Measurements from ENCODE around the gene DLGAP4.

The DLGAP4 gene, protein sequence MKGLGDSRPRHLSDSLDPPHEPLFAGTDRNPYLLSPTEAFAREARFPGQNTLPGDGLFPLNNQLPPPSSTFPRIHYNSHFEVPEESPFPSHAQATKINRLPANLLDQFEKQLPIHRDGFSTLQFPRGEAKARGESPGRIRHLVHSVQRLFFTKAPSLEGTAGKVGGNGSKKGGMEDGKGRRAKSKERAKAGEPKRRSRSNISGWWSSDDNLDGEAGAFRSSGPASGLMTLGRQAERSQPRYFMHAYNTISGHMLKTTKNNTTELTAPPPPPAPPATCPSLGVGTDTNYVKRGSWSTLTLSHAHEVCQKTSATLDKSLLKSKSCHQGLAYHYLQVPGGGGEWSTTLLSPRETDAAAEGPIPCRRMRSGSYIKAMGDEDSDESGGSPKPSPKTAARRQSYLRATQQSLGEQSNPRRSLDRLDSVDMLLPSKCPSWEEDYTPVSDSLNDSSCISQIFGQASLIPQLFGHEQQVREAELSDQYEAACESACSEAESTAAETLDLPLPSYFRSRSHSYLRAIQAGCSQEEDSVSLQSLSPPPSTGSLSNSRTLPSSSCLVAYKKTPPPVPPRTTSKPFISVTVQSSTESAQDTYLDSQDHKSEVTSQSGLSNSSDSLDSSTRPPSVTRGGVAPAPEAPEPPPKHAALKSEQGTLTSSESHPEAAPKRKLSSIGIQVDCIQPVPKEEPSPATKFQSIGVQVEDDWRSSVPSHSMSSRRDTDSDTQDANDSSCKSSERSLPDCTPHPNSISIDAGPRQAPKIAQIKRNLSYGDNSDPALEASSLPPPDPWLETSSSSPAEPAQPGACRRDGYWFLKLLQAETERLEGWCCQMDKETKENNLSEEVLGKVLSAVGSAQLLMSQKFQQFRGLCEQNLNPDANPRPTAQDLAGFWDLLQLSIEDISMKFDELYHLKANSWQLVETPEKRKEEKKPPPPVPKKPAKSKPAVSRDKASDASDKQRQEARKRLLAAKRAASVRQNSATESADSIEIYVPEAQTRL

DNA sequence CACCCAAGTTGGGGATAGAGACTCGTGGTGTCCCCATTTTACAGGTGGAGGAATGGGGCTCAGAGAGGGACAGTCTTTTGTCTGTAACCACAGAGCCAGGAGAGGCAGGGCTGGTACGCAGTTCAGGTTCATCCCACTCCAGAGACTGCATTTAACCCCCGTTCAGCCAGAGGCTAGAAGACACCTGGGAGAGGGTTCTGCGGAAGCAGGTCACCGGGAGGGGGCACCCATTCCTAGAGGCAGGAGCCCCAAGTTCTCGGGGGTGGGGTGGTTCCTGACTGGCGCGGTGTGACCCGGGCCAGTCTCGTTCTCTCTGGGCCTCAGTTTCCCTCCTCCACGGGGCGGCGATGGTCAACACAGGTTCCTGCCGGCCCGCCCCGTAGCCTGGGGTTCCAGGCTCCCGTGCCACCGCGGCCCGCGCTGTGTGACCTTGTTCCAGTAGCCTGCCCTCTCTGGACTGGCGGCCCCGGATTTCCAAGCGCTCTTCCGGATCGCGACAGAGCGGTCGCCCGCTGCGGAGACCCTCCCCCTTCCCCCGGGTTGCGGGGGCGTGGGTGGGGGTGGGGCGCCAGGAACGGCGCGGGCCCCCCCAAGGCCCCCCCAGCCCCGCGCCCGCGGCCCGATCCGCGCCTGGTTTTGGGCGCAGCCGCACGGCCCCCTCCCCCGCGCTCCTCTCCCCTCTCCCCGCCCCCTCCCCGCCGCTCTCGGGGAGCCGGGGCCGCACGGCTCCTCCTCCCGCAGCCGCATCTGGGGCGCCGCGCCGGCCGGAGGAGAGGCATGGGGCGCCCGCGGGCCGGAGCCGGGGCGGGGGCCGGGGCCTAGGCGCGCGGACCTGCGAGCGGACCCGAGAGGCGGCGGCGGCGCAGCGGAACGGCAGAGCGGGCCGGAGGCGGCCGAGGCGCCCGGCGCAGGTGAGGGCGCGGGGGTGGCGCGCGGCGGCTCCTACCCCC lies at the start of gene DLGAP4:
Gene DLGAP4 (plus strand): TSS at position 738 of the 950 bp plus-strand sequence. CDS start 125,379 bp downstream, outside the sequence.
- no peak for DNase-seq (ENCODE audit: low read depth)

DNA sequence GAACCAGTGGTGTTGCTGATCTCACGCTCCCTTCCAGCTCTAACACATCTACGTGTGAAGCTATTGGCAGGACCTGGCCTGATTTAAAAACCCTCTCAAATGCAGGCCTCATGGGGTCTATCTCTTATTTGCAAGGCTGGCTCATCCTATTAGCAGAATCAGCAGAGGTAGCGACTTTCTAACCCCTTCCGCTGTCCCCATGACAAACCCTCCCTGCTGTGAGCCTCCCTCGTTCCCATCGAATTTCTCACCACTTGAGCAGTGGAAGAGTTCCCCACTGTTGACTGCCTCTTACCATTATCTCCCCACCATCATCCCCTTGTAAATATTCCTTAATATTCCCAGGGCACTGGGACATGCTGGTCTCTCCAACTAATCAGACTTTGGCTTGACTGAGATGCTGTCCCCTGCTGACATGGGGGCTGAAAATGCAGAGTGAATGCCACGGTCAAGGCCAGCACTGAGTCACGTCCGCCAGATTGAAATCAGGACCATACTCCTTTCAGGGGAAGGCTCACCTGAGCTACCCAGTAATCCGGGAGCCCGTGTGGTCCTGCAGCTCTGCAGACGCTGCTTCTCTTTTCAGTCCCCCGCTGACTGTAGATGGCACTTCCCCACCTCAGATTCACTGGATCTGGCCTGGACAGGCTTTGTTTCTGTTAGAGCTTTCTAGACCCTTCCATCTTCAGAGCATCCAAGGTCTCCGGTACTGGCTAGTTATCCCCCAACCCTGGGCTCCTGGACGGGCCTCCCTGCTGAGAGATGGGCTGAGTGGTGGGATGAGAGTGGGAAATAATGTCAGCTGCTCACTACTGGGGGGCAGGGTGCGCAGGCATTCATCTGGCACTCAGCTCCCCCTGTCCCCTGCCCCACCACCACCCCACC lies 46.7 kb upstream of the DLGAP4 start:
- DNase-seq (ENCODE audit: low read depth): no peak

DNA sequence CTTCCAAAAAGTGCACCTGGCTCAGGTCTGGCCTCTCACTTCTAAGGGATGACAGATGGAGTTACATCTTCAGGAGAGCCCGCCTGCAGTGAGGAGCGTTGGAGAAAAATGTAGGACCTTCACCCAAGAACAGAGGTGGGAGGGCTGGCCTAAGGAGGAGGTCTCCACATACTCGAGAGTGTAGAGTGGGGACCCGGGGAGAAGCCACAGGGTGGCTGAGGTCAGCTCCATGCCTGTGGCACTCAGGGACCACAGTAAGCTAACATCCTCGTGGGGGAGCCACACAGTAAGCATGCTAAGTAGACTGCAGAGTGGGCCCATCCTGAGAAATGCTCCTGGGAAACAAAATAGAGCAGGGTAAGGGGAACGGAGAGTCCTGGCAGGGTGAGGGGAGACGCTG lies 45.8 kb upstream of the DLGAP4 start:
- DNase-seq (ENCODE audit: low read depth): no peak

DNA sequence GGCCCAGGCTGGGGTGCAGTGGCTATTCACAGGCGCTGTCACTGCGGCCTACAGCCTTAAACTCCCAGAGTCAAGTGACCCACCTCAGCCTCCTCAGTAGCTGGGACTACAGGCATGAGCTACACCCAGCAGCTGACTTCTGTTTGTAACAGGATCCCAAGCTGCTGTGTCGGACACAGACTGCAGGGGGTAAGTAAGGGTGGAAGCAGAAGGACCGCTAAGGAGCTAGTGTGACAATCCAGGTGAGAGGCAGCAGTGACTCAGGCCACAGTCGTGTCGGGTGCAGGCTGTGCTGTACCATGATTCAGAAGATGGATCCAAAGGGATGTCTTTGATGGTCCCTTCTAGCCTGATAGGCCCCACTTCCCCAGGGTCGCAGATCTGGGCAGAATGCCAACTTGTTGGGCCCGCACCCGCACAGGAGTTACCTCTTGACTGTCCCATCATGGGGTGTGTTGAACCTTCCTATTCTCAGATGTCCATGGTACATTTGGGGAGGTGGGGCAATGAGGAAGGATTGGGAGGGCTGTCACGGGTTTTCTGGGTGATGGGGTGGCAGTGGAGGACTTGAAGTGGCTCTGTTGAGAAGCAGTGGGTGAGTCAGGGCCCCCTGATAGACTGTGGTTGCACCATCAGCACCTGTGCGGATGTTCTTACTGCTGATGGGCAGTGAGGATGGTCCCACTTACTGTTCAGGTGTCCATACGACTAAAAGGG lies 44.6 kb upstream of the DLGAP4 start:
- DNase-seq (ENCODE audit: low read depth): no peak

DNA sequence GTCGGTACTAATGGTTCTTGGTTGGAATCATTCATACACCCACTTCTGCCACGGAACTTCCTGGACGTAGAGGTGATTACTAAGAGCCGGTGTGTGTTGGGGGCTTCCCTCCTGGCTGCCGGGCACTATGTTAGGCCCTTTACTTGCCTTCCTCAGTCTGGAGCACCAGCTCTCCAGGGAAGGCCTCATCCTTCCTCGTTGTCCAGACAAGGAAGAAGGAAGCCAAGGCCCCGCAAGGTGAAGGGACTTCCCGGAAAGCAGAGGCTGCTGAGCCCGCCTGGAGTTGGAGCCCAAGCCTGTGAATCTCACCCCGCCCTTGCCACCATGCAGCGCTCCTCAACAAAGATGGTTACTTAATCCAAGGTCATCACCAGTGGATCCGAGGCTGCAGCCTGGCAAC lies 43.7 kb upstream of the DLGAP4 start:
- DNase-seq (ENCODE audit: low read depth): no peak

DNA sequence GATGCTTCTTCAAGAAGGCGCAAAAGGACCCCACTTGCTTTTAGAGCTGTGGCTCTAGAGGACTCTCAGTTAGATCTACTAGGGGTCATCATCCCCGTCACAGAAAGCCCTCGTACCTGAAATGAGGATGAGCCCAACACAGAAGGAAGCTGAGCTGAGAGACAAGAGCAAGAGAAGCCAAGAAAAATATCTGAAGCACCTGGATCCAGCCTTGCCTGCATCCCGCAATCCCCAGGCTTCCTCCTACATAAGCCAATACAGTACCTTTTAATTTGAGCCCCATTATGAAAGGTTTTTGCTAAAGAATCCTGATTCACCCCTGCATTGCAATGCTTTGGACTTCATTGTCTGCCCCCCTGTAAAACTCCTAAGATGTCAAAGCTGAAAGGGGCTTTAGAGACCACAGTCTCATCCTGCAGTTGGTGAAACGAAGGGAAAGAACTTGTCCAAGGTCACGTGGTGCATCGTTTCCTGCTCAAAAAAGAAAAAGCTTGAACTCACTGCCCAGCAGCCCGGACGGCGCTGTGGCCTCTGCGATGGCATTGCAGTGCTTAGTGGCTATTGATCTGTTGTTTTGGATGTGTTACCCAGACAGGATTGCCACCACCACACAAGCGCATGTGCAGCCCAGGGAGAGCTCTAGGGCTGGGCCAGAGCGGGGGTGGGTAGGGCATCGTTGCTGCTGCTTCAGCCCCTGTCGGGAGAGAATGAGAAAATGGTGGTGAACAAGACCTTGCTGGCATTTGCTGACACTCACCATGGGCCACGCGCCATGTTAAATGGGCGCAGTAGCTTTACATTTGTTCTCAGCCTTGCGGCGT lies 41.5 kb upstream of the DLGAP4 start:
- no peak for DNase-seq (ENCODE audit: low read depth)

DNA sequence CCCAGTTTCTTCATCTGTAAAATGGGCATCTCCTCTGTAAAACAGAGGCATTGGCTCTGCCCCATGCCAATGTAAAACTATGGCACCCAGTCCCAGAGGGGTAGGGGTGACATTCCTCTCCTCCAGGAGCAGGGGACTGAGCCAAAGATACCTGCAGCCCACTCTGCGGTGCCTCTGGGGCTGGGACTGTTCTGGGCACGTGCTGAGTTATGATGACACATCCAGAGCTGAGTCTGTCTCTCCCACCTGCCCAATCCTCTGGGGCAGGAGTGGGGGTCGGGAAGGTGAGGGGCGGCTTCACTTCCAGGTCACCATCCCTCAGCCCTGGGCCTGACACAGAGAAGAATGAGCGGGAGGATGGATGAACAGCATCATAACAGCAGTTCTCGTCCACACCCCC lies 40.0 kb upstream of the DLGAP4 start:
- no peak for DNase-seq (ENCODE audit: low read depth)

DNA sequence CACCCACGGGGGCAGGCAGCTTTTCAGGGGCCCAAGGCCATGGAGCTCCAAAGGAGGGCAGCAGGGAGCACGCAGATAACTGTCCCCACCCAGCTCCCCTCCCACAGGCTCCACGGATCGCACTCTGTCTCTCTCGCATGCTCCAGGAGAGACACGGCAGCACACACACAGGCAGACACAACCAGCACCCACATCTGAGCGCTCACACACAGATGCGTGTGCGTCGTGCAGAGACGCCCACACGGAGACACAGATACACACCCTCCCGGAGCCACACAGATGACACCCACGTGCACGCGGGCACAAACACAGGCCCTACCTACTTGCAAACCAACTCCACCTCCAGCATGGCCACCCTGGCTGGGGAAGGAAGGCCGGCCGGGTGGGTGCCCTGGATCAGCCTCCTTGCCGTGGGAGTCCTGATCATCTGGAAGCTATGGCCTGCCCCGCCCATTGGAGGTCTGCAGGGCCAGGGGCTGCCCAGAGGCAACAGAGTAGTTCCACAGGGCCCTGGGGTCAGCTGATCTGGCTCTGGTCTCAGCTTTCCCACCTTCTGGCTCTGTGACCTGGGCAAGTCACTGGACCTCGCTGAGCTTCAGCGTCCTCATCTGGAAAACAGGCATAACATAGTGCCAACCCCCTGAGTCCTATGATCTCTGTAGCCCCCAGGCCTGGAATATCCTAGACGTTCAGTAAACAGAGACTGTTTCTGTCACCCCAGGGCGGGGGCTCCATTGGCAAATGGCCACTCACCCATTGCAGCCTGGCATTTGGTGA lies 38.3 kb upstream of the DLGAP4 start:
- DNase-seq (ENCODE audit: low read depth): no peak

DNA sequence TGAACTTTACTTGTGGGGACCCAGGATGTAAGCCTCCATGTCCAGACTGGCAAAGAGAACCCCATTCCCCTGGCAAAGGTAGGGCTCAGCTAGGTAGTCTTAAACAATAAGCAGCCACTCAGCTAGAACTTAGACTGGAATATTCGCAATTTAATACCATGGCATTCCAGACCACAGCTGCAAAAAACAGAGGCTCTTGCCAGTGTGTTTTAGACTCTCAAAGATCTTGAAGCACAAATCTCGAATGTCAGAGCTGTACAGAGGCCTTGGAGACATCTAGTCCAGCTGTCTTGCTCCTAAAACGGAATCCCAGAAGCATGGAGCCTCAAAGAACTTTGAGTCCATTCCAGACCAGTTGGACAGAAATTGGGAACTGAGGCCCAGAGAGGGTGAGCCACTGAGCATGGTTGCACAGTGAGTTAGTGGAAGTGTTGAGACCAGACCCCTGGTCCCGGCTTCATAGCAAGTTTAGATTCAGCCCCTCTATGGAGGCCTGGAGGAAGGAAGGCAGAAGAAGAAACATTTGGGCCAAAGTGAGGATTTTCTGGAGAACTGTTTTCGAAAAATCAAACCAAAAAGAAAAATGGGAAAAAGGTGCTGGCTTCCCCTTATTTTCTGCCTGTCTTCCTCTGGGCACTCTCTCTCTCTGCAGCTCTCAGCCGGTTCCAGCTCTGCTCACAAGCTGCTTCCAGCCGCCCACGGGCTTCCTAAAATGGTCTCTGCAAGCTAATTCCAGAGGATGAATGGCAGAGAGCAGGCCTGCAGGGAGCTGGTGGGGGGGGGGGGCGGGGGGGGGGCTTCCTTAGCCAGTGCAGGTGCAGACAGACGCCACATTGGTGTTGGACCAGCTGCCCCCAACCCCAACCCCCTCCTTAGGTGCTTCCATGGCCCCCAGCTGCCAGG lies 37.4 kb upstream of the DLGAP4 start:
- no peak for DNase-seq (ENCODE audit: low read depth)

DNA sequence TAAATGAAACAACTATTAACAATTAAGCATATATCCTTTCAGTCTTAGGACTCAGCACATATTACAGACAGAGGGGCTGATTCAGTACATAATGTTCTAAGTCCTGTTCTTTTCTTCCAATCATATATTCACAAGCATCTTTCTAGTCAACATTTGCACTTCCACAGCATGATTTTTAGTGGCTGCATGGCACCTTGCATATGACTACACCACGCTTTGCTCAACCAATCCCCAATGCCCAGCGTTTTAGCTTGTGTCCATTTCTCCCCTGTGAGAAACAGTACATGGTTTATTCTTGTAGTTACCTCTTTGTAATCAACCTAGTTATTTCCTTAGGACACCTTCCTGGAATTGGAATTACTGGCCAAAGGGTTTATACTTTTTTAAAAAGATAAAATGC lies 36.6 kb upstream of the DLGAP4 start:
- no peak for DNase-seq (ENCODE audit: low read depth)

DNA sequence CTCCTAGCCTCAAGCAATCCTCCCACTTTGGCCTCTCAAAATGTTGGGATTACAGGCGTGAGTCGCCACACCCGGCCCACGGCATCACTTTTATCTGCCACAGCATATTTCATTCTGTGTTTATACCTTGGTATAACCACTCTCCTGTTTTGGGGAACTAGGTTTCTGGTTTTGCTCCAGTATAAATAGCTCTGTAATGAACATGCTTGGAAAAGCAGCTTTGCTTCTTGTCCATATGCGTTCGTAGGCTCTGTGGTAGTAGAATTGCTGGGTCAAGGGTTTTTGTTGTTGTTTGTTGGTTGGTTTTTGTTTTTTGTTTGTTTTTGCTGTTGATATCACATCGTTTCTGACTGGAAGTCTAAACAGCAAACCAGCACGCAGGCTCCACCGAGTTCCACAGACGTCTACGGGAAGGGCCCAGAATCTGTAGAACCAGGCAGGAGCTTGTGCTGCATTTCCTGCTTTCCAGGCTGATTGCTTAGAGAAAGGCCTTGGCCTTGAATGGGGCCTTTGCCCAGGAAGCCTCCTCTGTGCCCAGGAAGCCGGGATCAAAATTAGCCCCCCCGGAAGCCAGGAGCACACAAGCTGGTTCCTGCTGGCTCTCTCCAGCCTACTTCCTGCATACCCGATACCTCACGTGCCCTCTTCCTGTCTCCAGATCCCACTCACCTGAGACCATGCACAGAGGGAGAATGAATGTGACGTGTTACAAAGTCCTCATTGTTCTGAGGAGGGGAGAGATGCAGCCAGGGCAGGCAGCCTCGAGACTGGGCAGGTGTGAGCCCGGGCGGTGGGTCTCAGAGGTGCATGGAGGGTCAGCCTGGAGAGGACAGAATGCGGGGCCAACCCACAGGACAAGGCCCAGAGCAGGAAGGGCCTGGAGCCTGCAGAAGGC lies 35.1 kb upstream of the DLGAP4 start:
- no peak for DNase-seq (ENCODE audit: low read depth)

DNA sequence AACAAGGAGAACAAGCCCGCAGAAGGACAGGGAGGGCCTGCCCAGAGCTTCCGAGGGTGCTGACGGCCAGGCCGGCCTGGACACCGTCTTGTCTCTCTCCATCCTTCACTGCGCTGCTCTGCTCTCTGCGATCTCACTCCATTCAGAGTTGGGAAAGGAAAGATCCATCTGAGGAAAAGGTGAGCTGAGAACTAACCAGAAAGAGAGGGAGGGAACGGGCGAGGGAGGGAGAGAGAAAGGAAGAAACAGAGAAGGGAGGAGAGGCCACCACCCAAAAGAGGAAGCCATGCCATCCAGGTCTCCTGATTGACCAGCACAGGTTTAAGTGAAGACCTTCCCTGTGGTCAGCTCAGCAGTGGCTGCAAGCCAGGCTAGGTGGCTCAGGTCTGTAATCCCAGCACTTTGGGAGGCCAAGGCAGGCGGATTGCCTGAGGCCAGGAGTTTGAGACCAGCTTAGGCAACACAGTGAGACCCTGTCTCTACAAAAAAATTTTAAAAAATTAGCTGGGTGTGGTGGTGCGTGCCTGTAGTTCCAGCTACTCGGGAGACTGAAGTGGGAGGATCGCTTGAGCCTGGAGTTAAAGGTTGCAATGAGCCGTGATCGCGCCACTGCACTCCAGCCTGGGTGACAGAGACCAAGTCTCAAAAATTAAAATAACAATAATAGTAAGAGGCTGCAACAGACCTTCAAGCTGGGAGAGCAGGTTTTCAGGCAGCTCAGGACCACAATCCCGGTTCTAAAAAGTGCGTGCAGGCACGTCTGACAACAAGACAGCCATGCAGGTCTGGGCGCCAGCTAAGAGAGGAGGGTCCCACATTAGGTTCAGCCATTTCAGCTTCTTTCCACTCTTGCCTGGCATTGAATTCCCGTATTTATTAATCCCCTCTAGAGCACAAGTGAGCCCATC lies 34.2 kb upstream of the DLGAP4 start:
- DNase-seq (ENCODE audit: low read depth): no peak

DNA sequence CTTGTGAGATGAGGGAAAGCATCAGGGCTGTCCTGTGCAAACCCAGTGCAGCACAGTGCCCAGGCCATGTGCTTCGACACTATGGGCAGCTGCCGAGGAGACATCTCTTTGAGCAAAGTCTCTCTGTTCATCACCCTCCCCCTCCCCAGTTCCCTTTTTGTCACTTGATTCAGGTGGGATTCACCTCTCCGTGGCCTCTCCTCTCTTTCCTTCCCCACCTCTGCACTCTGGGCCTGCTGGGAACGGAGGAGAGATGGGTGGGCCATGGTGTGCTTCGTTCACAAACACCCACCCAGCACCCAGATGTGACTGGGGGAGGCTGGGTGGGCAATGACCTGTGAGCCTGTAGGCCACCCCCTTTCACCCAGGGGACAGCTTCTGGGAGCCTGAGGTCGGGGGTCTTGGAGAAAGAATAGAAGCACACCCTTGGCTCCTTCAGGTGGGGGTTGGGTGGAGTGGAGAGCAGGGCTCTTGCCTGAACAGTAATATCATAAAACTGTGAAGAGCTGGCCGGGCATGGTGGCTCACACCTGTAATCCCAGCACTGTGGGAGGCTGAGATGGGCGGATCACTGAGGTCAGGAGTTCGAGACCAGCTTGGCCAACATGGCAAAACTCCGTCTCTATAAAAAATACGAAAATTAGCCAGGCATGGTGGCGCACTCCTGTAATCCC lies 33.5 kb upstream of the DLGAP4 start:
- DNase-seq (ENCODE audit: low read depth): no peak

DNA sequence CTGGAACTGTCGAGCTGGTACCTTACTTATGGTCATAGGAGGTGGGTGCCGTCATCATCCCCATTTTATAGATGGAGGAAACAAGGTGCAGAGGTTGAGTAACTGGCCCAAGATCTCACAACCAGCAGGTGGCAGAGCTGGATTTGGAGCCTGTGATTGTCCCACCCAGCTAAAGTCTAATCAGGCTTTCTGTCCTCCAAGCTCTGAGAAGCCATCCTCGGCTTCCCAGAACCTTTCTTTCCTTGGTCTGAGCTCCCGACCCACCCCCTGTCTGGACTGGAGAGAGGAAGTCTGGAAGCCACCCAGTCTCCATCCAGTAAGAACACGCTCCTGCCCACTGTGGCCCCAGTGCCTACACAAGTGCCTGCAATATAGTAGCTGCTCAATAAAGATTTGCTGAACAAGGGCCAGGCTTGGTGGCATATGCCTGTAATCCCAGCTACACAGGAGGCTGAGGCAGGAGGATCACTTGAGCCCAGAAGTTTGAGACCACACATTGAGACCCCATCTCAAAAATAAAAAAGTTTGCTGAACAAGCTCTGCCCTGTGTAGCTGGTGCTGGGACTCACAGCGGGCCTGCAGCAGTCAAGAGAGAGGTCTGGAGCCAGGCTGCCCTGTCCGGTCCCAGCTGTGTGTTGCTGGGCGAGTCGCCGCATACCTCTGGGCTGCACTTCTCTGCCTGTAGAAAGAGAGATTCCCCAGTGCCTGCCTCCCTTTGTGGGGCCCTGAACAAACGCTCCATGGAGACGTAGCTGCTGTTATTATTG lies 32.5 kb upstream of the DLGAP4 start:
- DNase-seq (ENCODE audit: low read depth): no peak
